Keratinocyte (primary cell): ENCODE data around the gene SLC43A1.

ENCODE experiments used
- CTCF ChIP-seq, 3 experiments: IDR thresholded peaks in 1 of 3; conservative IDR thresholded peaks in 1 of 3; optimal IDR thresholded peaks in 1 of 3; 2 replicates in 2 of 3; 3 replicates in 1 of 3; pipeline versions ENCODE3 to v1.5.1; 2011; ENCODE audit warnings: low read length in 3 of 3, mild to moderate bottlenecking in 3 of 3, moderate library complexity in 2 of 3, control low read depth in 1 of 3, inconsistent platforms in 1 of 3; ENCODE audit not compliant: insufficient read depth in 2 of 3; ENCODE audit errors: extremely low read depth in 1 of 3
- EZH2 ChIP-seq: IDR thresholded peaks from one replicate; pipeline ENCODE4 v1.6.1; 2012; ENCODE audit warnings: inconsistent platforms, mild to moderate bottlenecking, low read length, moderate library complexity

GRCh38 chr11:57556041-57556440 is 40.5 kb upstream of the SLC43A1 start:
- TF ChIP-seq CTCF (optimal IDR thresholded peaks at IDR 0.05 in 1 of 3, IDR thresholded peaks at IDR 0.05 in 1 of 3, conservative IDR thresholded peaks at IDR 0.05 in 1 of 3; ENCODE audit: extremely low read depth in 1 of 3, insufficient read depth in 2 of 3, low read length in 3 of 3) (no peak), EZH2 (no peak)
